Muscle of back (tissue), 11 donors: ENCODE results near the gene OR10H2. TPM values are rescaled to one million over a fixed set of nuclear protein-coding genes. Genes with fewer than 3 reads are reported as not detected.
"Not testable (repeated sequence)": the region's sequence is repeated elsewhere in the genome, so short reads cannot be mapped to it uniquely, and the experiment has no call there.

Source experiments
- DNase-seq, 3 donors: peaks; one replicate each; pipeline versions ENCODE4 v3.0.0 to v3.0.0-alpha.2; 2013
- polyA plus RNA-seq, 10 donors: library from polyadenylated mRNA; unstranded; fragments of 120-200 nt; gene quantifications; one replicate each; pipeline ENCODE4 v1.2.1, GENCODE V29; 2013; ENCODE audit not compliant: insufficient read length in 10 of 10

The OR10H2 gene
- polyA plus RNA-seq, 10 donors: not detected

DNA sequence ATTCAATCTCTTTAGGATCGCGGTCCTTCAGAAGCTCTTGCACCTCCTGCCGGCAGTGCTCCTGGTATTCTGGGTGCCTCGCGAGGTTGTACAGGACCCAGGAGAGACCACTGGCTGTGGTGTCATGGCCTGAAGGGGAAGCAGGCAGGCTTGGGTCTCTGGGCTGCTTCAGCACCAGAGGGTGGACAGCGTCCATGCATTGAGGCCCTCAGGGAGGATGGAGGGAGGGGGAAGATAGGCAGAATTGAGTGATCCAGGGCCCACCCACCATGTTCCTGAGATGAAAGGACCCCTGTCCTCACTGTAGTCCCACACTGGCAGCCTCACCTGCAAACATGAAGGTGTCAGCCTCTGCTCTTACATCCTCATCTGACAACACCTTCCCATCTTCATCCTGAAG is 41.8 kb downstream of the OR10H2 start:
- peak in 2 of 3 donors; percentile 7 to 30 for DNase-seq

DNA sequence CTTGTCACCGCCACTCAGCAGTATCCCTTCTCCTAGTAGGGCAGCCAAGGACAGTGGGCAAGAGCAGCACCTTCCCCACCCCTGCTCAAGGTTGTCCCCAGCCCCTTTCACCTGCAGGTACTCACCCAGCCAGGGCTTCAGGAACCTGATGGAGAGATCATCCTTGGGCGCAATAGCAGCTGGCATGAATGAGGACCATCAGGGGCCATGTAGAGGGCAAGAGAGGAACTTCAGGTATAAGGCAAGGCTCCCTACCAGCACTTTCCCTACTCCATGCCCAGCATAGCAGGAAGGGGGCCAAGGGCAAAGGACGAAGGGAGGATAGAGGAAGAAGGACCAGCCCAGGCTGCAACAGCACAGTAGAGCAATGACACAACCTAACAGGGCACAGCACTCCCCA is 46.3 kb downstream of the OR10H2 start:
- not testable (repeated sequence) for DNase-seq

DNA sequence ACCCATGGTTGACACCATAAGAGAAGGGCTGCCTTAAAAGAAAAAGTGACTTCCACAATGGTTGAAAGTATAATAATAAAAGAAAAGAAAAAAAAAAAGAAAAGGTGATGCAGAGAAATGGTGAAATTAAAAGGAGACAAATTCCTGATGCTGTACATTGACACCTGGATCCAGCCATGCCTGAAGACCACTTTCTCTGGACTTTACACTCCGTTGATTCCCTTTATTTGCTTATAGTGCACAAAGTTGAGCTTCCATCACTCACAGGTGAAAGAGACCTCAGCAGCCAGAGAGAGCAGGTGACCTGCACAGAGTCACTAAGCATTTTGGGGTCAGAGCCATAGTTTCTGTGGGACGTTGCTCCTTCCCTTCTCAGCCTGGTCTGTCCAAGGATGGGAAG is 47.4 kb downstream of the OR10H2 start:
- no peak for DNase-seq

DNA sequence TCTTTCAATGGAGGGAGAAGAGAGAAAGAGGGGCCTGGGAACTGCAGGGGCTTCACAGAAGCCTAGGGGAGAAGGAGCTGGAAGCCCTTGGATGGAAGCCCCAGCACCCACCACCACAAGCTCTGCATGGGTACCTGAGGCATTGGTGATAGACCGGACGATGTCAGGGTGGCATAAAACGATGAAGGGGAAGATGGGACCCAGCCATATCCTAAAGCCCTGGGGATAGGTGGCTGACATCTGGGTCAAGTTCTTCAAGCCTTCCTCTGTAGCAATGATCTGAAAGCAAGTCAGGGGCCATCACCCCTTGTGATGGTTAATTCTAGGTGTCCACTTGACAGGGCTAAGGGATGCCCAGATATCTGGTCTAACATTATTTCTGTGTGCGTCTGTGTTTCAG is 48.4 kb downstream of the OR10H2 start:
- no peak for DNase-seq

DNA sequence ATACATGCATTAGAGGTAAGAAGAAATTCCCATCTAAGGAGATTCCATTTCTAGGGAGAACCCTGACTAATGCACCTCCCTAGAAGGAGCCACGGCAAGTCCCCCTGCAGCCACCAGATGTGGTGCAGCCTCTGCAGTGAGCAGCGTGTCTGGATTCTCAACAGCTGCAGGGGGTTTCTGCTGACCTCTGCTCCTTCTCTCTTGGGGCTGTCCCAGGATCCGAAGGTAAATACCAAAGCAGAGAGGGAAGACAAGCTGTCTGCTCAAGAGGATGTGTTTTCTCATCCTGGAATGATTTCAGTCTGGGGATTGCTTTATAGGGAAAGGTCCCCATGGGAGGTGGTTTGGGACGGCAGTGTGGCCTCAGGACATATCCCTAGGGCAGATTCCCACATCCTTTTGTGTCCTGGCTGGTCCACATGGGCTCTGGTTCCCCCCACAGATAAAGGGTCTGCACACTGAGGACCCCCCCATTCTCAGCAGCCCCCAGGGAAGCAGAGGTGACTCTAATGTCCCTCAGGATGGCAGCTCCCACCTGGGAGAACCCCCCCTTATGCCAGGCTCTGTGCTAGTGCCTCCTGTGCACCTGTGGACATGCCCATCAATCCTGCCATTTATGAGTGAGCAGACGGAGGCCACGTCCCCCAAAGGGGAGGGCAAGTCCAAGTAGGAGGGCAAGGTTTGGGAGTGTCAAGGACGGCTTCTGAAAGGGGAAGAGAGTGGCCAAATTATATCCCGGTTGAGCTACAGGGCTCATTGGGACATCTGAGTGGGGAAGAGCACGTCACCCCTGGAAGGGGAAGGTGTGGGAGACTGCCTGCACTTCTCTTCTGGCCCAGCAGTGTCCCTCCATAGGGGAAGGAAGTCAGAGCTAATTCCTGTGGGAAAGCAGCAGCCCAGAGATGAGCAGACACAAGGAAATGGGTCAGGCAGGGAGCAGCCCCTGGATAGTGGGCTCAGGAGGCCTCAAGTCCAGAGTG is 49.5 kb downstream of the OR10H2 start:
- no peak for DNase-seq

Other genes starting within 250 kb of the OR10H2 start
- gene PGLYRP2, start 248.5 kb upstream of the OR10H2 start, polyA plus RNA-seq: not detected
- gene CYP4F22, start 219.5 kb upstream of the OR10H2 start, polyA plus RNA-seq: 1 to 10 TPM in 1 of 10 donors, under 1 TPM in 1, not detected in 8; 0.05 to 1.8 TPM
- not detected for gene CYP4F8, start 112.8 kb upstream of the OR10H2 start, polyA plus RNA-seq
- under 1 TPM; 0.03 to 0.57 (median 0.21) TPM for gene CYP4F3, start 87.1 kb upstream of the OR10H2 start, polyA plus RNA-seq
- 1 to 10 TPM in 6 of 10 donors, under 1 TPM in 4; 0.25 to 2.2 (median 1.1) TPM for gene CYP4F12, start 54.9 kb upstream of the OR10H2 start, polyA plus RNA-seq
- not detected for gene OR10H3, start 10.0 kb downstream of the OR10H2 start, polyA plus RNA-seq
- under 1 TPM in 7 of 10 donors, not detected in 3; 0.03 to 0.09 (median 0.04) TPM for gene OR10H5, start 59.6 kb downstream of the OR10H2 start, polyA plus RNA-seq
- under 1 TPM in 4 of 10 donors, not detected in 6; 0.04 to 0.06 (median 0.05) TPM for gene OR10H1, start 87.6 kb downstream of the OR10H2 start, polyA plus RNA-seq
- not detected for gene CYP4F2, start 170.1 kb downstream of the OR10H2 start, polyA plus RNA-seq
- under 1 TPM in 1 of 10 donors, not detected in 9; 0.12 TPM for gene CYP4F11, start 206.5 kb downstream of the OR10H2 start, polyA plus RNA-seq
- gene OR10H4, start 221.0 kb downstream of the OR10H2 start, polyA plus RNA-seq: not detected